Mesenchymal stem cell (in vitro differentiated cells and primary cell): ENCODE measurements around the gene ACOD1.

Experiments
- DNase-seq: peaks from one replicate; pipeline ENCODE4 v3.0.0-alpha.2; 2013
- H2AFZ ChIP-seq: one replicate; pipeline ENCODE4 v1.6.1; 2013; ENCODE audit warnings: low read depth, mild to moderate bottlenecking, control low read depth, inconsistent platforms, low read length, moderate library complexity
- H2AK5ac ChIP-seq: 2 replicates; pipeline ENCODE4 v1.6.1; 2013; ENCODE audit warnings: low read length, moderate library complexity, mild to moderate bottlenecking, inconsistent platforms; ENCODE audit not compliant: severe bottlenecking
- H2BK120ac ChIP-seq: one replicate; pipeline ENCODE4 v1.6.1; 2013; ENCODE audit warnings: low read depth, mild to moderate bottlenecking, inconsistent platforms, low read length, moderate library complexity
- H2BK12ac ChIP-seq, 2 experiments: one replicate each; pipeline ENCODE4 v1.6.1; 2013; ENCODE audit warnings: inconsistent platforms in 2 of 2, low read length in 2 of 2, mild to moderate bottlenecking in 2 of 2, moderate library complexity in 2 of 2, control low read depth in 1 of 2
- H2BK15ac ChIP-seq: one replicate; pipeline ENCODE4 v1.6.1; 2013; ENCODE audit warnings: mild to moderate bottlenecking, low read depth, inconsistent platforms; ENCODE audit not compliant: poor library complexity, severe bottlenecking
- H2BK5ac ChIP-seq: 2 replicates; pipeline ENCODE4 v1.6.1; 2013; ENCODE audit warnings: low read depth, mild to moderate bottlenecking, low read length, control low read depth, inconsistent platforms; ENCODE audit not compliant: poor library complexity, severe bottlenecking
- H3K14ac ChIP-seq, 2 experiments: one replicate each; pipeline ENCODE4 v1.6.1; 2013; ENCODE audit warnings: inconsistent platforms in 2 of 2, low read length in 2 of 2, control low read depth in 1 of 2, mild to moderate bottlenecking in 1 of 2, moderate library complexity in 1 of 2
- H3K18ac ChIP-seq, 2 experiments: one replicate each; pipeline ENCODE4 v1.6.1; 2013; ENCODE audit warnings: inconsistent platforms in 2 of 2, low read length in 2 of 2, control low read depth in 1 of 2, low read depth in 1 of 2, mild to moderate bottlenecking in 1 of 2
- H3K23ac ChIP-seq, 2 experiments: one replicate each; pipeline ENCODE4 v1.6.1; 2013; ENCODE audit warnings: inconsistent platforms in 2 of 2, low read length in 2 of 2, mild to moderate bottlenecking in 2 of 2, moderate library complexity in 2 of 2, control low read depth in 1 of 2
- H3K27ac ChIP-seq: 2 replicates; pipeline ENCODE4 v1.5.1; 2013; ENCODE audit warnings: mild to moderate bottlenecking, moderate library complexity, low read length, control low read depth, inconsistent platforms; ENCODE audit not compliant: poor library complexity, severe bottlenecking
- H3K27me3 ChIP-seq, 2 experiments: 2 replicates each; pipeline versions ENCODE4 v1.6.1 to v1.7.0; 2013; ENCODE audit warnings: low read length in 2 of 2, mild to moderate bottlenecking in 2 of 2, moderate library complexity in 2 of 2, control low read depth in 1 of 2, inconsistent platforms in 1 of 2; ENCODE audit not compliant: control insufficient read depth in 1 of 2, insufficient read depth in 1 of 2
- H3K36me3 ChIP-seq, 2 experiments: 2 replicates each; pipeline versions ENCODE4 v1.6.1 to v1.7.0; 2013; ENCODE audit warnings: low read length in 2 of 2, control low read depth in 1 of 2, inconsistent platforms in 1 of 2, low read depth in 1 of 2, mild to moderate bottlenecking in 1 of 2; ENCODE audit not compliant: insufficient read depth in 2 of 2, control insufficient read depth in 1 of 2
- H3K4ac ChIP-seq, 2 experiments: one replicate each; pipeline ENCODE4 v1.6.1; 2013; ENCODE audit warnings: inconsistent platforms in 2 of 2, low read length in 2 of 2, mild to moderate bottlenecking in 2 of 2, moderate library complexity in 2 of 2, control low read depth in 1 of 2, low read depth in 1 of 2
- H3K4me1 ChIP-seq: 2 replicates; pipeline ENCODE4 v1.6.1; 2013; ENCODE audit warnings: low read depth, low read length, control low read depth; ENCODE audit not compliant: control insufficient read depth, insufficient read depth
- H3K4me2 ChIP-seq: 2 replicates; pipeline ENCODE4 v1.6.1; 2013; ENCODE audit warnings: low read length, mild to moderate bottlenecking, inconsistent platforms; ENCODE audit not compliant: poor library complexity, severe bottlenecking
- H3K4me3 ChIP-seq, 2 experiments: 2 replicates each; pipeline versions ENCODE4 v1.5.1 to v1.7.0; 2013; ENCODE audit warnings: low read length in 2 of 2, mild to moderate bottlenecking in 2 of 2, control low read depth in 1 of 2, low read depth in 1 of 2; ENCODE audit not compliant: insufficient read depth in 1 of 2
- H3K79me1 ChIP-seq: replicated peaks from 2 replicates; pipeline ENCODE4 v1.6.1; 2013; ENCODE audit warnings: mild to moderate bottlenecking, control low read depth, low read length, inconsistent platforms; ENCODE audit not compliant: poor library complexity, severe bottlenecking
- H3K9ac ChIP-seq: 2 replicates; pipeline ENCODE4 v1.7.0; 2013; ENCODE audit warnings: mild to moderate bottlenecking, low read length, moderate library complexity
- H3K9me3 ChIP-seq: 2 replicates; pipeline ENCODE4 v1.7.0; 2013; ENCODE audit warnings: mild to moderate bottlenecking, low read length; ENCODE audit not compliant: control insufficient read depth
- H4K8ac ChIP-seq: one replicate; pipeline ENCODE4 v1.6.1; 2013; ENCODE audit warnings: inconsistent platforms, mild to moderate bottlenecking, low read length, moderate library complexity
- H4K91ac ChIP-seq: one replicate; pipeline ENCODE4 v1.6.1; 2013; ENCODE audit warnings: mild to moderate bottlenecking, low read length, inconsistent platforms
- WGBS: methylation state at CpG from one replicate; pipeline ENCODE4 v1.1.7; 2013; ENCODE audit warnings: mixed read lengths; 5-methylcytosine and 5-hydroxymethylcytosine counted together

The ACOD1 gene

GRCh38 chr13:76973920-76974617 lies 25.8 kb downstream of the ACOD1 start:
- no peak for DNase-seq
- Histone ChIP-seq H3K18ac (no peak overlapping the region), H3K9me3 (no peaks in the 10 kb centered on the region), H2BK12ac (no peak overlapping the region), H3K79me1 (no peaks in the 10 kb centered on the region), H4K8ac (no peak overlapping the region), H3K27me3 (peaks cover 4 to 24% of the 10 kb centered on the region in 2 experiments), H3K27ac (no peak overlapping the region), H3K4me1 (peaks cover 2% of the 10 kb centered on the region), H2BK120ac (no peak overlapping the region), H3K4ac (no peak overlapping the region), H2BK15ac (no peak overlapping the region), H3K23ac (no peak overlapping the region), H3K4me2 (no peak overlapping the region), H3K4me3 (no peak overlapping the region), H3K36me3 (no peaks in the 10 kb centered on the region), H2BK5ac (no peak overlapping the region), H2AFZ (no peak overlapping the region), H4K91ac (no peak overlapping the region), H3K14ac (no peak overlapping the region), H3K9ac (no peak overlapping the region), H2AK5ac (no peak overlapping the region)
- 91% methylated on average over 6 of the region's 6 CpGs for WGBS

- no peak for DNase-seq
- WGBS, result 80% methylated on average over 3 of the region's 3 CpGs
- Histone ChIP-seq H2BK120ac (no peak overlapping the region), H4K8ac (no peak overlapping the region), H3K36me3 (no peaks in the 10 kb centered on the region), H3K23ac (no peak overlapping the region), H3K27me3 (peaks cover 4 to 20% of the 10 kb centered on the region in 2 experiments), H4K91ac (no peak overlapping the region), H3K18ac (no peak overlapping the region), H2BK15ac (no peak overlapping the region), H3K79me1 (no peaks in the 10 kb centered on the region), H3K9me3 (no peaks in the 10 kb centered on the region), H2BK5ac (no peak overlapping the region), H3K4me2 (no peak overlapping the region), H3K14ac (no peak overlapping the region), H3K4me1 (peaks cover 2% of the 10 kb centered on the region), H3K4me3 (no peak overlapping the region), H3K27ac (no peak overlapping the region), H2AFZ (no peak overlapping the region), H2AK5ac (no peak overlapping the region), H2BK12ac (no peak overlapping the region), H3K4ac (no peak overlapping the region), H3K9ac (no peak overlapping the region)
These were observed 26.3 kb downstream of the ACOD1 start for GRCh38 chr13:76974618-76974975.

DNA sequence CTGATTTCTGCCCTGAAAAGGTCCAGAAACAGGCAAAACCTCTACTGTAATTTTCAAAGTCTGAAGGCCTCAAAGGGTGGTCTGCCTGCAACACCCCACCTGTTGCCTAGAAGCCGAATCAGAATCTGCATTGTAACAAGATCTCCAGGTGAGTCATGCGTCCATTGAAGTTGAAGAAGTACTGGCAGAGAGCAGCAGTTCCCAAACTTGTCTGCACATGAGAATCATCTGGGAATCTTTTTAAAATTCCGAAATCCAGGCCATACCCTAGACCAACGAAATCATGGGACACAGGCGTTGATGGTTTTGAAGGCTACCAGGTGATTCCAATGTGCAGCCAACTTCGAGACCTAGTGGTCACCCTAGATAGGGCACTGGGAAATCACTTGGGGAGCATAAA lies 27.6 kb downstream of the ACOD1 start:
- no peak for DNase-seq
- no peak overlapping the region for H3K23ac ChIP-seq
- WGBS, result 90% methylated on average over 6 of the region's 6 CpGs
- H3K27ac ChIP-seq, result no peak overlapping the region
- H2AFZ ChIP-seq, result no peak overlapping the region
- no peak overlapping the region for H3K4me3 ChIP-seq
- H3K9ac ChIP-seq, result no peak overlapping the region
- no peak overlapping the region for H3K4ac ChIP-seq
- no peak overlapping the region for H4K91ac ChIP-seq
- H3K18ac ChIP-seq, result no peak overlapping the region
- H2BK5ac ChIP-seq, result no peak overlapping the region
- H3K4me2 ChIP-seq, result no peak overlapping the region
- H3K14ac ChIP-seq, result no peak overlapping the region
- H3K4me1 ChIP-seq, result peaks cover 5% of the 10 kb centered on the region
- H2BK15ac ChIP-seq, result no peak overlapping the region
- peaks cover 7 to 26% of the 10 kb centered on the region in 2 experiments for H3K27me3 ChIP-seq
- H2BK120ac ChIP-seq, result no peak overlapping the region
- H3K36me3 ChIP-seq, result no peaks in the 10 kb centered on the region
- no peak overlapping the region for H2AK5ac ChIP-seq
- H2BK12ac ChIP-seq, result no peak overlapping the region
- no peaks in the 10 kb centered on the region for H3K79me1 ChIP-seq
- H4K8ac ChIP-seq, result no peak overlapping the region
- no peaks in the 10 kb centered on the region for H3K9me3 ChIP-seq

DNA sequence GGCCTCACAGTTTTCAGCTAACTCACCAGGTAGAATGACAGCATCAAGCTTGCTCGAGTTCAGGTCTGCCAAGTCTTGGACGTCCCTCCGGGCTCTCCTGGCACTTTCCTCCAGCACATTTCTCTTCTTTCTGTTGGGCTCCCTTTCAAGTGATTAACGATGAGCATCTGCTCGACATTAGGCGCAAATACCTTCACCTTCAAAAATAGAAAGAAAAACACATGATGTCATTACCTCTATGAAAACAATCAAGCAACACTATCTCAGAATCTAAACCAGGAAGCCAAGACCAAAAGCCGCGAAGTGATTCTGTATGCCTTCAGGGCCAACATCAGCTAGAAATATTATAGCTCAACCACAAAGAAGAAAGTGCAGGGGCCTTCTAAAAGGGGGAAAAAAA lies 28.2 kb downstream of the ACOD1 start:
- Histone ChIP-seq H2BK12ac (no peak overlapping the region), H4K8ac (no peak overlapping the region), H3K23ac (no peak overlapping the region), H2BK120ac (no peak overlapping the region), H3K27ac (no peak overlapping the region), H3K4ac (no peak overlapping the region), H3K4me2 (no peak overlapping the region), H3K36me3 (no peaks in the 10 kb centered on the region), H3K9me3 (no peaks in the 10 kb centered on the region), H2BK5ac (no peak overlapping the region), H2BK15ac (no peak overlapping the region), H3K18ac (no peak overlapping the region), H2AFZ (no peak overlapping the region), H3K4me1 (peaks cover 5% of the 10 kb centered on the region), H3K27me3 (peaks cover 12 to 32% of the 10 kb centered on the region in 2 experiments), H4K91ac (no peak overlapping the region), H3K9ac (no peak overlapping the region), H3K4me3 (no peak overlapping the region), H2AK5ac (no peak overlapping the region), H3K79me1 (no peaks in the 10 kb centered on the region), H3K14ac (no peak overlapping the region)
- 84% methylated on average over 6 of the region's 8 CpGs for WGBS
- DNase-seq, result no peak
